CD4-positive, alpha-beta T cell (primary cell): ENCODE results near the gene LHX6. TPM values are rescaled to one million over a fixed set of nuclear protein-coding genes. Genes with fewer than 3 reads are reported as not detected.

ENCODE experiments used
- ATAC-seq: fragments of 200-7000 bp; cut with Tn5 transposase; one replicate; pipeline ENCODE4 v1.10.0; 2022; ENCODE audit warnings: mild to moderate bottlenecking; ENCODE audit not compliant: poor library complexity
- CTCF ChIA-PET: fragments of 350-600 bp; sonication (Branson Sonifier 250); formaldehyde crosslinking; loops from one replicate; lab custom pipeline; 2021; ENCODE audit warnings: antibody characterized with exemption, inconsistent platforms; lab: Charles Lee
- POLR2A ChIA-PET: fragments of 350-600 bp; sonication (Branson Sonifier 250); formaldehyde crosslinking; loops from one replicate; lab custom pipeline; 2021; ENCODE audit warnings: antibody characterized with exemption, inconsistent platforms; lab: Charles Lee
- DNase-seq, 14 experiments: peaks; one replicate each; pipeline ENCODE4 v3.0.0-alpha.2; 2013 to 2020; ENCODE audit warnings: mixed read lengths in 2 of 14
- H3K27ac ChIP-seq, 2 donors: one replicate each; pipeline versions ENCODE4 v1.5.1 to v1.7.0; 2013; ENCODE audit warnings: low read length in 2 of 2, low read depth in 1 of 2, mild to moderate bottlenecking in 1 of 2
- H3K27me3 ChIP-seq, 2 experiments: 1 replicate in 1 of 2; 2 replicates in 1 of 2; pipeline versions ENCODE4 v1.6.1 to v1.7.0; 2013; ENCODE audit warnings: low read length in 2 of 2, control low read depth in 1 of 2, mild to moderate bottlenecking in 1 of 2, moderate library complexity in 1 of 2; ENCODE audit not compliant: insufficient read depth in 2 of 2, control insufficient read depth in 1 of 2
- H3K36me3 ChIP-seq: one replicate; pipeline ENCODE4 v1.6.1; 2013; ENCODE audit warnings: low read length, control low read depth; ENCODE audit not compliant: insufficient read depth
- H3K4me1 ChIP-seq: one replicate; pipeline ENCODE4 v1.6.1; 2013; ENCODE audit warnings: low read length, control low read depth; ENCODE audit not compliant: insufficient read depth
- H3K4me3 ChIP-seq: one replicate; pipeline ENCODE4 v1.5.1; 2013; ENCODE audit warnings: mild to moderate bottlenecking, low read length, moderate library complexity
- H3K9me3 ChIP-seq, 2 experiments: 1 replicate in 1 of 2; 2 replicates in 1 of 2; pipeline versions ENCODE4 v1.6.1 to v1.7.0; 2013; ENCODE audit warnings: low read length in 2 of 2, mild to moderate bottlenecking in 2 of 2, control low read depth in 1 of 2, moderate library complexity in 1 of 2; ENCODE audit not compliant: control insufficient read depth in 1 of 2, insufficient read depth in 1 of 2
- H3K27ac Mint-ChIP-seq: one replicate; pipeline ENCODE4 v1.8.0; 2020; ENCODE audit warnings: mixed read lengths
- H3K27me3 Mint-ChIP-seq: one replicate; pipeline ENCODE4 v1.8.0; 2021; ENCODE audit warnings: mixed read lengths
- H3K36me3 Mint-ChIP-seq: one replicate; pipeline ENCODE4 v1.8.0; 2021; ENCODE audit warnings: low read depth, mixed read lengths
- H3K4me1 Mint-ChIP-seq: one replicate; pipeline ENCODE4 v1.8.0; 2021; ENCODE audit warnings: low read depth, mixed read lengths
- H3K4me3 Mint-ChIP-seq: one replicate; pipeline ENCODE4 v1.8.0; 2020; ENCODE audit warnings: mild to moderate bottlenecking, mixed read lengths
- H3K9me3 Mint-ChIP-seq: one replicate; pipeline ENCODE4 v1.8.0; 2020; ENCODE audit warnings: mixed read lengths
- intact Hi-C, 2 experiments: fragments of 100-400 bp; cut with DNase I in 1 of 2; cut with micrococcal nuclease in 1 of 2; formaldehyde crosslinking; loops; one replicate each; pipeline versions ENCODE4 v1.15.1 to v1.9.0; 2023 to 2025; cut with DNase I, micrococcal nuclease
- total RNA-seq, 174 experiments: library from RNA in 2 of 174; stranded (reverse) in 2 of 174; gene quantifications; one replicate each; pipeline ENCODE4 v1.2.3 and lab custom pipeline; 2021 to 2026
- TF ChIP-seq, protein P1 (sequence below): fragments of 200-600 bp; IDR thresholded peaks from one replicate; pipeline ENCODE4 v1.8.0; 2022; ENCODE audit warnings: antibody characterized with exemption, mild to moderate bottlenecking

Gene LHX6
- total RNA-seq, 2 experiments from 2014 or later = not detected

GRCh38 chr9:122264360-122265148 lies 35.8 kb upstream of the LHX6 start, which contains the start of the genes MRRF and RBM18:
TSS of gene MRRF (plus strand) at chr9:122264882. CDS start at chr9:122270892, 6,010 bp downstream.
TSS of gene RBM18 (minus strand) at chr9:122264840. CDS start at chr9:122261492, 3,348 bp downstream.
- Mint-ChIP-seq H3K4me3 (peak within 1 kb of the TSS; percentile 90), H3K36me3 (peaks cover 44% of the 10 kb centered on the region), H3K9me3 (no peaks in the 10 kb centered on the region), H3K27me3 (no peaks in the 10 kb centered on the region), H3K27ac (peak within 1 kb of the TSS; percentile 94), H3K4me1 (peaks cover 71% of the 10 kb centered on the region)
- no peaks in the 10 kb centered on the region for H3K9me3 ChIP-seq
- POLR2A ChIA-PET = interaction anchor here (0.6 to 1.7 kb wide), 12 partner anchors 8 to 1471 kb away, joined by 3 to 5 read pairs (median 4); partner anchors contain the start of genes FBXW2, RAB14, RABGAP1 and TTLL11
- TF ChIP-seq, protein P1, sequence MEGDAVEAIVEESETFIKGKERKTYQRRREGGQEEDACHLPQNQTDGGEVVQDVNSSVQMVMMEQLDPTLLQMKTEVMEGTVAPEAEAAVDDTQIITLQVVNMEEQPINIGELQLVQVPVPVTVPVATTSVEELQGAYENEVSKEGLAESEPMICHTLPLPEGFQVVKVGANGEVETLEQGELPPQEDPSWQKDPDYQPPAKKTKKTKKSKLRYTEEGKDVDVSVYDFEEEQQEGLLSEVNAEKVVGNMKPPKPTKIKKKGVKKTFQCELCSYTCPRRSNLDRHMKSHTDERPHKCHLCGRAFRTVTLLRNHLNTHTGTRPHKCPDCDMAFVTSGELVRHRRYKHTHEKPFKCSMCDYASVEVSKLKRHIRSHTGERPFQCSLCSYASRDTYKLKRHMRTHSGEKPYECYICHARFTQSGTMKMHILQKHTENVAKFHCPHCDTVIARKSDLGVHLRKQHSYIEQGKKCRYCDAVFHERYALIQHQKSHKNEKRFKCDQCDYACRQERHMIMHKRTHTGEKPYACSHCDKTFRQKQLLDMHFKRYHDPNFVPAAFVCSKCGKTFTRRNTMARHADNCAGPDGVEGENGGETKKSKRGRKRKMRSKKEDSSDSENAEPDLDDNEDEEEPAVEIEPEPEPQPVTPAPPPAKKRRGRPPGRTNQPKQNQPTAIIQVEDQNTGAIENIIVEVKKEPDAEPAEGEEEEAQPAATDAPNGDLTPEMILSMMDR = no peak
- H3K27ac ChIP-seq = peak within 1 kb of the TSS; percentile 89 to 97
- H3K4me3 ChIP-seq = peak within 1 kb of the TSS; percentile 86
- DNase-seq = peak; percentile 73 to 96 (median 82)
- intact Hi-C loops = loop anchor here (1.0 to 10.0 kb wide), 8 partner anchors 105 to 1680 kb away; partner anchors contain the start of genes MORN5 (in 2 of the 2), NDUFA8 (in 2 of the 2), CDK5RAP2 (in 1 of the 2) and PDCL (in 1 of the 2)
- H3K4me1 ChIP-seq = peaks cover 29% of the 10 kb centered on the region
- CTCF ChIA-PET = interaction anchor here (1.1 to 1.4 kb wide), 3 partner anchors 12 to 172 kb away, joined by 3 read pairs; no protein-coding TSS in a partner anchor
- no peaks in the 10 kb centered on the region for H3K27me3 ChIP-seq
- ATAC-seq = peak; percentile 82
- peaks cover 24% of the 10 kb centered on the region for H3K36me3 ChIP-seq

DNA sequence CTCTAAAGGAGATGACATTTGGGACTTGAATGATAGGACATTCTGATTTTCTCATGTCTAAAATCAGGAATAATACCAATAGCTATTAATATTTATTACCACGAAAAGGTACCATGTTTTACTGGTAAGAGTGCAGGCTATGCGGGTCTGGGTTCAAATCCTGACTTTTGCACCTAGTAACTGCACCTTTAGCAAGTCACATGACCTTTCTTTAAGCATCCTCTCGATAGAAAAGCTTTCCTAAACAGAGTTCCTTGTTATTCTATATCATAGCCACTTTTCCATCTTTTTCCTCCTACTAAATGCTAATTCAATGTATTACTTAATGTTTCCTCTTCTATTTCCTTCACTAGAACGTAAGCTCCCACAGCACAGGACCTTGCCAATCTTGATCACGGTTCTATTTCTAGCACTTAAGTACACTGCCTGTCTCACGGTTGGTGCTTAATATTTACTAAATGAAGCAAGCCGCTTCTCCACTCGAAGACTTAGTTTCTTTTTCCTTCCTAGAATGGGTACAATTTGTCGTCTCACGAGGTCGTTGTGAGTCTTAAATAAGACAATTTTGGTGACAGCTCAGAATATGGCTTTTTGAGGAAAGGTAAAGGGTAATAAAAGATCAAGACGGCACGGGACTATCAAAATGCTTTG lies 35.1 kb upstream of the LHX6 start:
- ChIA-PET CTCF (interaction anchor here (1.2 kb wide), 1 partner anchor 171 kb away, joined by 3 read pairs; no protein-coding TSS in a partner anchor), POLR2A (interaction anchor here (0.6 kb wide), 1 partner anchor 1062 kb away, joined by 3 read pairs; the partner anchor contains the start of gene RAB14)
- peak overlapping the region; percentile 90 for H3K4me3 Mint-ChIP-seq
- H3K4me3 ChIP-seq = peak overlapping the region; percentile 86
- no peaks in the 10 kb centered on the region for H3K27me3 ChIP-seq
- H3K36me3 Mint-ChIP-seq = peaks cover 51% of the 10 kb centered on the region
- ATAC-seq (peak; percentile 3), DNase-seq (peak in 1 of 14 experiments; percentile 24)
- no peaks in the 10 kb centered on the region for H3K27me3 Mint-ChIP-seq
- H3K36me3 ChIP-seq = peaks cover 32% of the 10 kb centered on the region
- H3K9me3 Mint-ChIP-seq = no peaks in the 10 kb centered on the region
- intact Hi-C loops = loop anchor here (1.0 to 10.0 kb wide), 7 partner anchors 105 to 1679 kb away; partner anchors contain the start of genes MORN5 (in 2 of the 2), NDUFA8 (in 2 of the 2), CDK5RAP2 (in 1 of the 2) and PDCL (in 1 of the 2)
- H3K4me1 ChIP-seq = peaks cover 29% of the 10 kb centered on the region
- TF ChIP-seq, protein P1 = no peak
- H3K27ac ChIP-seq = peak overlapping the region; percentile 89 to 97
- H3K4me1 Mint-ChIP-seq = peaks cover 71% of the 10 kb centered on the region
- no peaks in the 10 kb centered on the region for H3K9me3 ChIP-seq
- peak overlapping the region; percentile 94 for H3K27ac Mint-ChIP-seq

DNA sequence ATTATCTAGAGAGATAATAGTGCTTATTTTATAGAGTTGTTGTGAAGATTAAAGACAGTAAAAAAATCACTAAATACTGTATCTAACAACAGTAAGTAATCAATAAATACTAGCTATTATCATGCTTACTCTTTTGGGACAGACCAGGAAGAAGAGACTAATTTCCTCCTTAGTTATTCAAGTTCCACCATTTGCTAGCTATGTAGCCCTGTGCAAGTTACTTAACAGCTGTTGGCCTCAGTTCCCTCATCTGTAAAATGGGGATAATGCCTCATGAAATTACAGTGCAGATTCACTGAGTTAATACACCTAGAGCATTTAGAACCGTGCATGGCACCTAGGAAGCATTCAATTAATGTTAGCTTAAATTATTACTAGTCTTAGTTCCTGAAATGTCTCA lies 33.3 kb upstream of the LHX6 start:
- Histone ChIP-seq H3K4me3 (no peak overlapping the region), H3K9me3 (no peaks in the 10 kb centered on the region), H3K4me1 (peaks cover 29% of the 10 kb centered on the region), H3K27me3 (no peaks in the 10 kb centered on the region), H3K36me3 (peaks cover 45% of the 10 kb centered on the region), H3K27ac (no peak overlapping the region)
- POLR2A ChIA-PET = no interaction called here
- Mint-ChIP-seq H3K27me3 (no peaks in the 10 kb centered on the region), H3K9me3 (no peaks in the 10 kb centered on the region), H3K36me3 (peaks cover 63% of the 10 kb centered on the region), H3K27ac (peak overlapping the region; percentile 94), H3K4me1 (peaks cover 64% of the 10 kb centered on the region), H3K4me3 (peak overlapping the region; percentile 83)
- DNase-seq = no peak
- intact Hi-C loops = loop anchor here in 1 of 2 experiments (10.0 kb wide), 4 partner anchors 563 to 1677 kb away; partner anchors contain the start of genes CDK5RAP2, PDCL, RC3H2 and ZBTB26
- TF ChIP-seq, protein P1 = no peak
- CTCF ChIA-PET = no interaction called here
- ATAC-seq = no peak
